ENCODE data around the gene TTC27. TPM values are rescaled to one million over a fixed set of nuclear protein-coding genes. Genes with fewer than 3 reads are reported as not detected.

TTC27 gene
- total and polyA plus RNA-seq, 2 experiments from 2014 or later, result 12.6 to 13.7 TPM

DNA sequence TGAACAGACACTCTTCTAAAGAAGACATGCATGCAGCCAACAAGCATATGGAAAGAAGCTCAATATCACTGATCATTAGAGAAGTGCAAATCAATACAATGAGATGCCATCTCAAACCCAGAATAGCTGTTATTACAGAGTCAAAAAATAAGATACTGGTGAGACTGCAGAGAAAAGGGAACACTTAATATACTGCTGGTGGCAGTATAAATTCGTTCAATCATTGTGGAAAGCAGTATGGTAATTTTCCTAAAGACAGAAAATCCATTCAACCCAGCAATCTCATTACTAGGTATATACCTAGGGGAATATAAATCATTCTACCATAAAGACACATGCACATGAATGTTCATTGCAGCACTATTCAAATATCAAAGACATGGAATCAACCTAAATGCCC lies 202.3 kb downstream of the TTC27 start:
- in situ Hi-C loops (cut with MboI), result no loop called here
- H2AFZ ChIP-seq, result no peak overlapping the region
- H3F3A ChIP-seq (ENCODE audit: insufficient read depth), result no peaks in the 10 kb centered on the region
- no peaks in the 10 kb centered on the region for H3K9me3 ChIP-seq (ENCODE audit: low read depth)
- no peak overlapping the region for H3K9ac ChIP-seq
- no peaks in the 10 kb centered on the region for H3K79me2 ChIP-seq (ENCODE audit: insufficient read depth)
- H4K20me1 ChIP-seq (ENCODE audit: insufficient read depth), result no peaks in the 10 kb centered on the region
- no peak overlapping the region for H3K4me3 ChIP-seq
- WGBS, 2 experiments (ENCODE audit: low coverage in 1 of 2, low lambda C conversion rate in 2 of 2, missing lambda C conversion rate in 2 of 2), result 88 to 90% methylated on average over 1 of the region's 1 CpG
- H3K27me3 ChIP-seq (replicated peaks; ENCODE audit: insufficient read depth), result no peaks in the 10 kb centered on the region
- no peaks in the 10 kb centered on the region for H3K36me3 ChIP-seq (ENCODE audit: low read depth)
- no peak overlapping the region for H3K27ac ChIP-seq
- H3K4me1 ChIP-seq (ENCODE audit: insufficient read depth), result peaks cover 4% of the 10 kb centered on the region; the same call in 1 of the 2 replicates
- no peak for DNase-seq
- H3K4me2 ChIP-seq (ENCODE audit: unreplicated experiment), result no peak overlapping the region
- TF ChIP-seq EZH2phosphoT487 (IDR thresholded peaks at IDR 0.05; ENCODE audit: insufficient read depth, low read depth) (no peak), EZH2 (IDR thresholded peaks at IDR 0.05; ENCODE audit: insufficient read depth, poor library complexity, severe bottlenecking) (no peak)
- H3K9me2 ChIP-seq (ENCODE audit: insufficient read depth), result no peaks in the 10 kb centered on the region

- H3K79me2 ChIP-seq (ENCODE audit: insufficient read depth), result no peaks in the 10 kb centered on the region
- H3K36me3 ChIP-seq (ENCODE audit: low read depth), result no peaks in the 10 kb centered on the region
- 89 to 90% methylated on average over 2 of the region's 2 CpGs for WGBS, 2 experiments (ENCODE audit: low coverage in 1 of 2, low lambda C conversion rate in 2 of 2, missing lambda C conversion rate in 2 of 2)
- H3K9me2 ChIP-seq (ENCODE audit: insufficient read depth), result no peaks in the 10 kb centered on the region
- no peaks in the 10 kb centered on the region; the same call in 1 of the 2 replicates for H3K27me3 ChIP-seq (replicated peaks; ENCODE audit: insufficient read depth)
- in situ Hi-C loops (cut with MboI), result no loop called here
- peak; percentile 4 for DNase-seq
- H3K9me3 ChIP-seq (ENCODE audit: low read depth), result no peaks in the 10 kb centered on the region
- no peak overlapping the region for H3K27ac ChIP-seq
- TF ChIP-seq EZH2phosphoT487 (IDR thresholded peaks at IDR 0.05; ENCODE audit: insufficient read depth, low read depth) (no peak), EZH2 (IDR thresholded peaks at IDR 0.05; ENCODE audit: insufficient read depth, poor library complexity, severe bottlenecking) (no peak)
- no peak overlapping the region for H3K4me3 ChIP-seq
- H3K9ac ChIP-seq, result no peak overlapping the region
- no peak overlapping the region for H2AFZ ChIP-seq
- peaks cover 4% of the 10 kb centered on the region; the same call in 1 of the 2 replicates for H3K4me1 ChIP-seq (ENCODE audit: insufficient read depth)
- H3K4me2 ChIP-seq (ENCODE audit: unreplicated experiment), result no peak overlapping the region
- H4K20me1 ChIP-seq (ENCODE audit: insufficient read depth), result no peaks in the 10 kb centered on the region
- no peaks in the 10 kb centered on the region for H3F3A ChIP-seq (ENCODE audit: insufficient read depth)
Measured at GRCh38 chr2:32832821-32833220, 205.0 kb downstream of the TTC27 start.

GRCh38 chr2:32833709-32834108 lies 205.9 kb downstream of the TTC27 start:
- Histone ChIP-seq H2AFZ (no peak overlapping the region), H3K27me3 (replicated peaks; ENCODE audit: insufficient read depth) (no peaks in the 10 kb centered on the region; the same call in 1 of the 2 replicates), H3K36me3 (ENCODE audit: low read depth) (no peaks in the 10 kb centered on the region), H3K79me2 (ENCODE audit: insufficient read depth) (no peaks in the 10 kb centered on the region), H3K9me2 (ENCODE audit: insufficient read depth) (no peaks in the 10 kb centered on the region), H3K4me3 (no peak overlapping the region), H3K4me1 (ENCODE audit: insufficient read depth) (peaks cover 4% of the 10 kb centered on the region; the same call in 1 of the 2 replicates), H3F3A (ENCODE audit: insufficient read depth) (no peaks in the 10 kb centered on the region), H3K4me2 (ENCODE audit: unreplicated experiment) (no peak overlapping the region), H3K9me3 (ENCODE audit: low read depth) (no peaks in the 10 kb centered on the region), H4K20me1 (ENCODE audit: insufficient read depth) (no peaks in the 10 kb centered on the region), H3K9ac (no peak overlapping the region), H3K27ac (no peak overlapping the region)
- in situ Hi-C loops (cut with MboI), result no loop called here
- TF ChIP-seq EZH2 (IDR thresholded peaks at IDR 0.05; ENCODE audit: insufficient read depth, poor library complexity, severe bottlenecking) (no peak), EZH2phosphoT487 (IDR thresholded peaks at IDR 0.05; ENCODE audit: insufficient read depth, low read depth) (no peak)
- WGBS, 2 experiments (ENCODE audit: low coverage in 1 of 2, low lambda C conversion rate in 2 of 2, missing lambda C conversion rate in 2 of 2), result 44 to 58% methylated on average over 2 of the region's 2 CpGs
- no peak for DNase-seq

DNA sequence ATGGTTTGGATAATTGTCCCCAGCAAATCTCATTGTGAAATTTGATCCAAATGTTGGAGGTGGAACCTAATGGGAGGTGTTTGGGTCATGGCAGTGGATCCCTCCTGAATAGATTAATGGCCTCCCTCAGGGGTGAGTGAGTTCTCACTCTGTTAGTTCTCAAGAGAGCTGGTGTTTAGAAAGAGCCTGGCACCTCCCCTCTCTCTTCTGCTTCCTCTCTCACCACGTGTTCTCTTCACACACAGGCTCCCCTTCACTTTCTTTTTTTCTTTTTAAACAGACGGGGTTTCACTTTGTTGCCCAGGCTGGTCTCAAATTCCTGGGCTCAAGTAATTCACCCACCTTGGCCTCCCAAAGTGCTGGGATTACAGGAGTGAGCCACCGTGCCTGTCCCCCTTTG lies 207.3 kb downstream of the TTC27 start:
- Histone ChIP-seq H3K79me2 (ENCODE audit: insufficient read depth) (no peaks in the 10 kb centered on the region), H3K36me3 (ENCODE audit: low read depth) (no peaks in the 10 kb centered on the region), H3K9me2 (ENCODE audit: insufficient read depth) (no peaks in the 10 kb centered on the region), H3K27ac (no peak overlapping the region), H3K9ac (no peak overlapping the region), H3K4me1 (ENCODE audit: insufficient read depth) (peaks cover 4% of the 10 kb centered on the region; the same call in 1 of the 2 replicates), H2AFZ (no peak overlapping the region), H4K20me1 (ENCODE audit: insufficient read depth) (no peaks in the 10 kb centered on the region), H3F3A (ENCODE audit: insufficient read depth) (no peaks in the 10 kb centered on the region), H3K9me3 (ENCODE audit: low read depth) (no peaks in the 10 kb centered on the region), H3K4me3 (no peak overlapping the region), H3K27me3 (replicated peaks; ENCODE audit: insufficient read depth) (no peaks in the 10 kb centered on the region; the same call in 1 of the 2 replicates), H3K4me2 (ENCODE audit: unreplicated experiment) (no peak overlapping the region)
- in situ Hi-C loops (cut with MboI), result no loop called here
- no peak for DNase-seq
- WGBS, 2 experiments (ENCODE audit: low coverage in 1 of 2, low lambda C conversion rate in 2 of 2, missing lambda C conversion rate in 2 of 2), result 39 to 55% methylated on average over 3 of the region's 3 CpGs
- no peak for TF ChIP-seq EZH2 (IDR thresholded peaks at IDR 0.05; ENCODE audit: insufficient read depth, poor library complexity, severe bottlenecking)
- TF ChIP-seq EZH2phosphoT487 (IDR thresholded peaks at IDR 0.05; ENCODE audit: insufficient read depth, low read depth), result no peak

DNA sequence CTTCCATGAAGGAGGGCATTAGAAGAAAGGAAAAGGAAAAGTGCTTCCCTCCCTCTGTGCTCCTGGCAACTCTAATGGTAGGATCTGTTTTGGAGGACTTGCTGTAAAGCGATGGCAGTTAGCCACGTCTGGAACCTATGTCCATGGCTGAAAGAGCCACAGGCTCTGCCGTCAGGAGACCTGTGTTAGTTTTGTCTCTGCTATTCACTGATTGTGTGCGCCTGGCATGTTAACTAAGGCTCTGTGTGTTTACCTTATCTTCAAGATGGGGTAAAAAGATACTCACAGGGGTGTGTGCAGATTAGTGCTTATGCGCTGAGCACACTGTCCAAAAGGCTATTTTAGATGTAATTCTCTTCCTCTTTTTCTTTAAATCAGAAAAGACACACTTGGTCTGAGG lies 209.1 kb downstream of the TTC27 start:
- no peaks in the 10 kb centered on the region; the same call in 1 of the 2 replicates for H3K27me3 ChIP-seq (replicated peaks; ENCODE audit: insufficient read depth)
- peaks cover 4% of the 10 kb centered on the region; the same call in 1 of the 2 replicates for H3K4me1 ChIP-seq (ENCODE audit: insufficient read depth)
- H3K9me3 ChIP-seq (ENCODE audit: low read depth), result no peaks in the 10 kb centered on the region
- H3K9ac ChIP-seq, result no peak overlapping the region
- H3K27ac ChIP-seq, result no peak overlapping the region
- in situ Hi-C loops (cut with MboI), result no loop called here
- no peak overlapping the region for H2AFZ ChIP-seq
- H3K4me3 ChIP-seq, result no peak overlapping the region
- TF ChIP-seq EZH2 (IDR thresholded peaks at IDR 0.05; ENCODE audit: insufficient read depth, poor library complexity, severe bottlenecking) (no peak), EZH2phosphoT487 (IDR thresholded peaks at IDR 0.05; ENCODE audit: insufficient read depth, low read depth) (no peak)
- DNase-seq, result no peak
- H3K4me2 ChIP-seq (ENCODE audit: unreplicated experiment), result no peak overlapping the region
- H3K36me3 ChIP-seq (ENCODE audit: low read depth), result no peaks in the 10 kb centered on the region
- H3F3A ChIP-seq (ENCODE audit: insufficient read depth), result no peaks in the 10 kb centered on the region
- no peaks in the 10 kb centered on the region for H4K20me1 ChIP-seq (ENCODE audit: insufficient read depth)
- 73 to 74% methylated on average over 5 of the region's 5 CpGs for WGBS, 2 experiments (ENCODE audit: low coverage in 1 of 2, low lambda C conversion rate in 2 of 2, missing lambda C conversion rate in 2 of 2)
- H3K79me2 ChIP-seq (ENCODE audit: insufficient read depth), result no peaks in the 10 kb centered on the region
- no peaks in the 10 kb centered on the region for H3K9me2 ChIP-seq (ENCODE audit: insufficient read depth)
